NB4 (cell line): ENCODE measurements around the gene DNAH2.

Experiments used
- DNase-seq: peaks from one replicate; pipeline ENCODE4 v3.0.0; 2010; ENCODE audit warnings: low read depth
- H3K4me3 ChIP-seq: one replicate; pipeline ENCODE4 v1.5.1; 2011; ENCODE audit warnings: mild to moderate bottlenecking, low read depth, low read length, moderate library complexity
- MAX ChIP-seq: IDR thresholded peaks from 2 replicates; pipeline ENCODE4 v1.6.1; 2011; ENCODE audit warnings: low read depth, low read length
- MYC ChIP-seq: IDR thresholded peaks from 2 replicates; pipeline ENCODE4 v1.6.1; 2011; ENCODE audit warnings: low read depth, low read length
- POLR2A ChIP-seq: IDR thresholded peaks from 2 replicates; pipeline ENCODE4 v1.6.1; 2011; ENCODE audit warnings: mild to moderate bottlenecking; ENCODE audit not compliant: insufficient read length; ENCODE audit errors: extremely low read depth
- TF ChIP-seq, protein P1 (sequence below): IDR thresholded peaks from one replicate; pipeline ENCODE4 v1.5.1; 2012; ENCODE audit warnings: low read depth, low read length

DNAH2 gene

DNA sequence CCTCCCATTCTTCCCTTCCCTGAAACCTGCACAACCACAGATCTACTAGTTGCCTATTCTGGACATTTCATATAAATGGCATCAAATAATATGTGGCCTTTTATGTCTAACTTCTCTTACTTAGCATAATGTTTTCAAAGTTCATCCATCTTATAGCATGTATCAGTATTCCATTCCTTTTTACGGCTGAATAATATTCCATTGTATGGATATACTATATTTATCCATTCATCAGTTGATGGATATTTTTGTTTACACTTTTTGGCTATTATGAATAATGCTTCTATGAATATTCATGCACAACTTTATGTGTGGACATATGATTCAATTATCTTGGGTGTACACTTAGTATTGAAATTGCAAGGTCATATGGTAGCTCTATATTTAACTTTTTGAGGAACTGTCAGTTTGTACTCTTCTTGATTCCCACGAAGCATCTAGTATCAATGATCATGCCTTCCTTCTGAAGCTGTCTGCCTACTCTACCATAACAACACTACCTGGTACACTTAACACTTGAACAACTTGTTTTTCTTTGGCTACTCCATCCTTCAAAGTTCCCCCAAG lies 158.3 kb downstream of the DNAH2 start:
- H3K4me3 ChIP-seq: no peak overlapping the region
- TF ChIP-seq MYC: no peak
- no peak for DNase-seq

DNA sequence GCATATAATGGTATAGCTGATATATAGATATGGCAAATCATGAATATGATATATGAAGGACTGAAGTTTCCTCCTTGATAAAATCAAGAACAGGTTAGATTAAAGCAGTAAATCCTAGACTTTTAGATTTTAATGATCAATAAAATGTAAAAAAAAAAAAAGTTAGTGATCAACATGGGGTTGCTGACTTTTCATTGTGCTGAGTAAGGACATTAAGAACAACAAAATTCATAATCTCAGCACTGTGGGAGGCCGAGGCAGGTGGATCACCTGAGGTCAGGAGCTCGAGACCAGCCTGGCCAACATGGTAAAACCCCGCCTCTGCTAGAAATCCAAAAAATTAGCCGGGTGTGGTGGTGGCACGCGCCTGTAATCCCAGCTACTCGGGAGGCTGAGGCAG lies 160.7 kb downstream of the DNAH2 start:
- TF ChIP-seq MYC (no peak), POLR2A (no peak), MAX (no peak)
- TF ChIP-seq, protein P1, sequence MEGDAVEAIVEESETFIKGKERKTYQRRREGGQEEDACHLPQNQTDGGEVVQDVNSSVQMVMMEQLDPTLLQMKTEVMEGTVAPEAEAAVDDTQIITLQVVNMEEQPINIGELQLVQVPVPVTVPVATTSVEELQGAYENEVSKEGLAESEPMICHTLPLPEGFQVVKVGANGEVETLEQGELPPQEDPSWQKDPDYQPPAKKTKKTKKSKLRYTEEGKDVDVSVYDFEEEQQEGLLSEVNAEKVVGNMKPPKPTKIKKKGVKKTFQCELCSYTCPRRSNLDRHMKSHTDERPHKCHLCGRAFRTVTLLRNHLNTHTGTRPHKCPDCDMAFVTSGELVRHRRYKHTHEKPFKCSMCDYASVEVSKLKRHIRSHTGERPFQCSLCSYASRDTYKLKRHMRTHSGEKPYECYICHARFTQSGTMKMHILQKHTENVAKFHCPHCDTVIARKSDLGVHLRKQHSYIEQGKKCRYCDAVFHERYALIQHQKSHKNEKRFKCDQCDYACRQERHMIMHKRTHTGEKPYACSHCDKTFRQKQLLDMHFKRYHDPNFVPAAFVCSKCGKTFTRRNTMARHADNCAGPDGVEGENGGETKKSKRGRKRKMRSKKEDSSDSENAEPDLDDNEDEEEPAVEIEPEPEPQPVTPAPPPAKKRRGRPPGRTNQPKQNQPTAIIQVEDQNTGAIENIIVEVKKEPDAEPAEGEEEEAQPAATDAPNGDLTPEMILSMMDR: no peak
- H3K4me3 ChIP-seq: no peak overlapping the region
- DNase-seq: no peak

DNA sequence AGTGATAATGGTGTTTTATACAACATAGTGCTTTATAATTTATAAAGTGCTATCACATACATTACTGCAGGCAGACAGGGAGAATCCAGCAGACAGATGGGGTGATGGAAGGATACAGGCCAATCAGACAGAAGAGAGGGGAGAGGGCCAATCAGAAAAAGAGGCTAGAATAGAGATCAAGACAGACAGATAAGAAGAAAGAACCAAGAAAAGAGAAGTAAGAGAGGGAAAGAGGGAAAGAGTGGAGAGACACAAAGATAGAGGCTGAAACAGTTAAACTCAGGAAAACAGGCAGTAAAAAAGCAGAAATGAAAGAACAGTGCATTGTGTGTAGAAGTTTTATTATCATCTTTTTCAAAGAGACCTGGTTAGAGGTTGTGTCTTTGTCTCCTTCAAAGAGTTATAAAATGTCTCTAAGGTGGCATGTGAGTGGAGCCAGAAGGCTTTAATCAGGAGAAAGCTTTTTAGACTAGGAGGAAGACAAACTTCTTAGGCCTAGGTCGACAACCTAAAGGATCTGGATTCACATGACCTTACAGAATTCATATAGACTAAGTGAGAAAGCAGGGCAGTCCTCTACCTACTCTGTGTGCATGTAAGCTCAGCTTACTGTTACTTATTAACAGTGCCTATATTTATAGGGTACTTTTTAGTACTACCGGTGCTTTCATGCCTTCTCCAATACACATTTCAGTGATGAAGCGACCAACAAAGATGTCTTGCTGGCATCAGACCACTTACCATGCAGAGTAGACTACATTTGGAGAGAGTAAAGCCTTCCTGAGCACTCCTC lies 162.7 kb downstream of the DNAH2 start:
- TF ChIP-seq POLR2A (no peak), MAX (no peak), MYC (no peak)
- TF ChIP-seq, protein P1: no peak

GRCh38 chr17:7881276-7882054 lies 163.9 kb downstream of the DNAH2 start:
- DNase-seq: no peak
- H3K4me3 ChIP-seq: no peak overlapping the region
- TF ChIP-seq POLR2A (no peak), MYC (no peak), MAX (no peak)
- TF ChIP-seq, protein P1: no peak

More for the DNA sequence above, 162.7 kb downstream of the DNAH2 start:
- H3K4me3 ChIP-seq: no peak overlapping the region
- no peak for DNase-seq

DNA sequence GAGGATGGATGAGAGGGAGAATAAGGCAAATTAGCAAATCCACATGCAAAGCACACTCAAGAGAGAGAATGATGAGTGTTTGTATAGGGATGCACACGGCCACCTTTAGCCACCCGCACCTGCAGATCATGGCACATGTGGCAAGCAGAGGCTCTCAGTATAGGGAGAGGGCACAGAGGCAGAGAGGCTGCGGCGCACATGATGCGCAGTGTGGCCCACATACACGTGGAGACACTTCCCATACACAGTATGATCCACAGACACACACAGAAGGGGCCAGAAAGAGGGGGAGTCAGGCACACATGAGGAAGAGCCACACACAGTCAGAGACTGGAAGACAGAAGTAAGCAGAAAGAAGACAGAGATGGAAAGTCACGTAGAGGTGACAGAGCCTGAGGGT lies 164.5 kb downstream of the DNAH2 start:
- H3K4me3 ChIP-seq: no peak overlapping the region
- no peak for DNase-seq
- no peak for TF ChIP-seq MYC
- no peak for TF ChIP-seq POLR2A
- TF ChIP-seq, protein P1: no peak
- no peak for TF ChIP-seq MAX

DNA sequence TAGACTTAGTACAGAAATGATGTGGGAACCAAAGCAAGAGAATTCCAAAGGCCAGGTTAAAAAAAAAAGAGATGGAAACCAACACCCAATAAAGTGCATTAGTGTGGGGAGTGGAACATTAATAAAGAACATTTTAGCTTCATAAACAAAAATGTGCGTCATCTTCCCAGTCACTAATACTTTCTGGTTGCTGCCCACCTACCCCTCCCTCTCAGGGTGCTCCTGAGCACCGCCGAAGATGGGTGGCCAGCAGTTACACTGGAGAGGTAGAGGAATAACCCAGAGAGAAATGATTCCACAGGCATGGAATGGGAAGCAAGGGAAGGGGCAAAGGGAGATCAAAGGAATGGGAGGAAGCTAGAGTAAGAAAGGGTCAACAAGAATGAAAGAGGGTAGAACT lies 165.1 kb downstream of the DNAH2 start:
- TF ChIP-seq POLR2A: no peak
- TF ChIP-seq, protein P1: no peak
- no peak for TF ChIP-seq MYC
- no peak for TF ChIP-seq MAX
- H3K4me3 ChIP-seq: no peak overlapping the region
- DNase-seq: no peak
